HepG2 (cell line): Measurements from ENCODE around the gene ASXL1. TPM values are rescaled to one million over a fixed set of nuclear protein-coding genes. Genes with fewer than 3 reads are reported as not detected.

Source experiments
- ATF4 ChIP-seq, 2 experiments: fragments of 450-650 bp in 1 of 2; sonication (generic) in 1 of 2; formaldehyde crosslinking; IDR thresholded peaks; 2 replicates each; pipeline versions ENCODE4 v1.5.0 to v1.8.0; 2020 to 2022; ENCODE audit warnings: mild to moderate bottlenecking in 1 of 2, missing genetic modification reagents in 1 of 2
- CSRNP2 ChIP-seq: sonication (generic); formaldehyde crosslinking; conservative IDR thresholded peaks from 2 replicates; pipeline ENCODE4 v1.8.0; 2022; ENCODE audit warnings: low read depth, missing genetic modification reagents
- HDAC6 ChIP-seq: fragments of 200-600 bp; sonication (generic); IDR thresholded peaks from 2 replicates; pipeline ENCODE4 v1.7.0; 2017; ENCODE audit warnings: mild to moderate bottlenecking, antibody characterized with exemption, low read length, low read depth
- HOXA5 ChIP-seq: sonication (generic); formaldehyde crosslinking; IDR thresholded peaks from 2 replicates; pipeline ENCODE4 v1.4.0; 2020; ENCODE audit warnings: missing genetic modification reagents
- ISL2 ChIP-seq: sonication (generic); formaldehyde crosslinking; IDR thresholded peaks from 2 replicates; pipeline ENCODE4 v1.5.0; 2020; ENCODE audit warnings: missing genetic modification reagents
- KDM5B ChIP-seq: sonication (generic); formaldehyde crosslinking; IDR thresholded peaks from 2 replicates; pipeline ENCODE4 v1.4.0; 2020; ENCODE audit warnings: missing genetic modification reagents, mild to moderate bottlenecking, borderline replicate concordance
- KMT2B ChIP-seq: IDR thresholded peaks from 2 replicates; pipeline ENCODE4 v1.6.1; 2016; ENCODE audit warnings: missing genetic modification reagents, missing compliant biosample characterization
- MTA1 ChIP-seq: sonication (generic); formaldehyde crosslinking; IDR thresholded peaks from 2 replicates; pipeline ENCODE4 v1.4.0; 2020; ENCODE audit warnings: missing genetic modification reagents, mild to moderate bottlenecking, borderline replicate concordance
- NFYB ChIP-seq: sonication (generic); formaldehyde crosslinking; IDR thresholded peaks from 2 replicates; pipeline ENCODE4 v1.4.0; 2020; ENCODE audit warnings: missing genetic modification reagents
- RBFOX2 ChIP-seq: fragments of 200-400 bp; formaldehyde crosslinking; IDR thresholded peaks from 2 replicates; pipeline ENCODE4 v1.6.1; 2017; ENCODE audit warnings: low read depth, mild to moderate bottlenecking, low read length
- SMAD9 ChIP-seq: sonication (generic); formaldehyde crosslinking; IDR thresholded peaks from 2 replicates; pipeline ENCODE4 v1.5.1; 2020; ENCODE audit warnings: mild to moderate bottlenecking, missing genetic modification reagents
- SP4 ChIP-seq: sonication (generic); formaldehyde crosslinking; IDR thresholded peaks from 2 replicates; pipeline ENCODE4 v1.8.1; 2023; ENCODE audit warnings: mild to moderate bottlenecking, missing genetic modification reagents
- SYNCRIP ChIP-seq: fragments of 200-400 bp; formaldehyde crosslinking; IDR thresholded peaks from 2 replicates; pipeline ENCODE4 v1.6.1; 2018; ENCODE audit warnings: mild to moderate bottlenecking, low read depth, low read length; ENCODE audit not compliant: insufficient read depth
- TOE1 ChIP-seq: sonication (generic); formaldehyde crosslinking; IDR thresholded peaks from 2 replicates; pipeline ENCODE4 v1.4.0; 2020; ENCODE audit warnings: mild to moderate bottlenecking, missing genetic modification reagents
- ZBTB20 ChIP-seq: sonication (generic); formaldehyde crosslinking; IDR thresholded peaks from 2 replicates; pipeline ENCODE4 v1.8.1; 2023; ENCODE audit warnings: missing genetic modification reagents, low read depth, mild to moderate bottlenecking, borderline replicate concordance
- ZNF253 ChIP-seq: sonication (generic); formaldehyde crosslinking; IDR thresholded peaks from 2 replicates; pipeline ENCODE4 v1.8.0; 2022; ENCODE audit warnings: mild to moderate bottlenecking, missing genetic modification reagents, borderline replicate concordance
- ZNF383 ChIP-seq: sonication (generic); formaldehyde crosslinking; IDR thresholded peaks from 2 replicates; pipeline ENCODE4 v1.4.0; 2020; ENCODE audit warnings: missing genetic modification reagents, mild to moderate bottlenecking, borderline replicate concordance
- ZNF431 ChIP-seq: sonication (generic); formaldehyde crosslinking; IDR thresholded peaks from 2 replicates; pipeline ENCODE4 v1.9.0; 2022; ENCODE audit warnings: missing genetic modification reagents, low read depth, mild to moderate bottlenecking, borderline replicate concordance
- ZNF670 ChIP-seq: sonication (generic); formaldehyde crosslinking; IDR thresholded peaks from 2 replicates; pipeline ENCODE4 v1.8.0; 2022; ENCODE audit warnings: mild to moderate bottlenecking, missing genetic modification reagents, borderline replicate concordance
- ZNF7 ChIP-seq: IDR thresholded peaks from 2 replicates; pipeline ENCODE4 v1.6.1; 2016; ENCODE audit warnings: missing biosample characterization, missing genetic modification reagents
- ZNF710 ChIP-seq: sonication (generic); formaldehyde crosslinking; IDR thresholded peaks from 2 replicates; pipeline ENCODE4 v1.5.0; 2020; ENCODE audit warnings: mild to moderate bottlenecking, missing genetic modification reagents, borderline replicate concordance
- ZNF770 ChIP-seq: sonication (generic); formaldehyde crosslinking; IDR thresholded peaks from 2 replicates; pipeline ENCODE4 v1.5.0; 2020; ENCODE audit warnings: mild to moderate bottlenecking, missing genetic modification reagents
- polyA plus RNA-seq, 8 experiments: library from polyadenylated mRNA; depleted of rRNA in 3 of 8; stranded (reverse) in 7 of 8; unstranded in 1 of 8; fragments of >200 nt; fragmentation: Illumina TruSeq in 4 of 8; extraction: Trizol in 4 of 8; gene quantifications; 2 replicates each; pipeline versions ENCODE4 v1.2.1 to v1.2.3, GENCODE V29; 2011 to 2016; ENCODE audit warnings: low read depth in 4 of 8, missing spikeins in 1 of 8, mixed read lengths in 1 of 8; ENCODE audit not compliant: insufficient read depth in 1 of 8
- total RNA-seq, 5 experiments: library from RNA; depleted of rRNA; stranded (reverse); fragments of >200 nt; fragmentation: Illumina TruSeq; extraction: Trizol; gene quantifications; 2 replicates each; pipeline ENCODE4 v1.2.3, GENCODE V29; 2016; ENCODE audit warnings: low read depth in 1 of 5

ASXL1 gene
- total and polyA plus RNA-seq, 2 of the 13 experiments (the other 11 are each of a cell fraction or from before 2014, with no cell fraction given) = 62.1 to 74.8 TPM

- TF ChIP-seq KDM5B (CRISPR knock-in tag) (no peak), ATF4 (CRISPR knock-in tag; IDR thresholded peaks at IDR 0.05) (peak in 1 of 2 experiments; percentile 78; a peak in 2 of 4 replicates), SMAD9 (no peak), NFYB (CRISPR knock-in tag) (no peak), RBFOX2 (no peak), ZNF7 (CRISPR knock-in tag) (no peak), ZBTB20 (CRISPR knock-in tag) (peak; percentile 99), ZNF383 (CRISPR knock-in tag) (no peak), ZNF431 (CRISPR knock-in tag) (no peak; the same call in 1 of the 2 replicates), ZNF670 (CRISPR knock-in tag) (peak; percentile 64; the same call in 1 of the 2 replicates), CSRNP2 (CRISPR knock-in tag) (no peak), ZNF253 (CRISPR knock-in tag) (no peak), ZNF710 (CRISPR knock-in tag) (peak; percentile 95), HDAC6 (no peak), TOE1 (no peak), SP4 (CRISPR knock-in tag) (peak; percentile 71), HOXA5 (CRISPR knock-in tag) (peak; percentile 57; the same call in 1 of the 2 replicates), MTA1 (no peak), ZNF770 (CRISPR knock-in tag) (peak; percentile 86), ISL2 (CRISPR knock-in tag) (peak; percentile 69; the same call in 1 of the 2 replicates), SYNCRIP (no peak), KMT2B (CRISPR knock-in tag) (no peak)
Measured at GRCh38 chr20:32325706-32326503, 32.2 kb upstream of the ASXL1 start (continued).
